Kidney (tissue), 14 donors: ENCODE results near the gene HES4. TPM values are rescaled to one million over a fixed set of nuclear protein-coding genes. Genes with fewer than 3 reads are reported as not detected.
"Not testable (repeated sequence)": the region's sequence is repeated elsewhere in the genome, so short reads cannot be mapped to it uniquely, and the experiment has no call there.

Experiments
- DNase-seq, 5 donors: peaks; one replicate each; pipeline ENCODE4 v3.0.0-alpha.2; 2013 to 2020
- FAIRE-seq: peaks from 2 replicates; lab custom pipeline; 2012; peaks lifted over from hg19 to GRCh38; lab: Jason Lieb, UNC
- H3K27ac ChIP-seq, 2 donors: one replicate each; pipeline ENCODE4 v1.7.0; 2013; ENCODE audit warnings: low read depth in 2 of 2, low read length in 2 of 2, inconsistent platforms in 1 of 2
- H3K27me3 ChIP-seq: one replicate; pipeline ENCODE4 v1.7.1; 2013; ENCODE audit warnings: low read length, inconsistent platforms; ENCODE audit not compliant: control insufficient read depth, insufficient read depth
- H3K36me3 ChIP-seq, 3 donors: one replicate each; pipeline versions ENCODE4 v1.7.0 to v1.7.1; 2013; ENCODE audit warnings: low read length in 3 of 3, control low read depth in 1 of 3, inconsistent platforms in 1 of 3; ENCODE audit not compliant: insufficient read depth in 3 of 3, control insufficient read depth in 2 of 3
- H3K4me1 ChIP-seq, 3 donors: one replicate each; pipeline versions ENCODE4 v1.7.0 to v1.7.1; 2013; ENCODE audit warnings: low read length in 3 of 3, inconsistent platforms in 1 of 3, low read depth in 1 of 3; ENCODE audit not compliant: control insufficient read depth in 2 of 3, insufficient read depth in 2 of 3
- H3K4me3 ChIP-seq, 3 donors: one replicate each; pipeline versions ENCODE4 v1.7.0 to v1.8.1; 2013; ENCODE audit warnings: low read length in 3 of 3, control low read depth in 1 of 3, inconsistent platforms in 1 of 3
- H3K9ac ChIP-seq, 3 donors: one replicate each; pipeline versions ENCODE4 v1.7.0 to v1.7.1; 2013; ENCODE audit warnings: low read length in 3 of 3, control low read depth in 1 of 3, inconsistent platforms in 1 of 3
- H3K9me3 ChIP-seq, 3 donors: one replicate each; pipeline versions ENCODE4 v1.7.0 to v1.7.1; 2013; ENCODE audit warnings: low read length in 3 of 3, control low read depth in 1 of 3, inconsistent platforms in 1 of 3; ENCODE audit not compliant: control insufficient read depth in 2 of 3, insufficient read depth in 1 of 3
- intact Hi-C: fragments of 100-400 bp; cut with DNase I; formaldehyde crosslinking; loops from one replicate; pipeline ENCODE4 v1.11.1; 2022
- polyA plus RNA-seq: library from polyadenylated mRNA; stranded (reverse); fragments of 350-450 nt; fragmentation: Illumina TruSeq; extraction: RNeasy Lipid Tissue Mini Kit (QIAGEN cat#74804); gene quantifications from one replicate; pipeline ENCODE4 v1.2.3, GENCODE V29; 2014; ENCODE audit warnings: low read depth, low replicate concordance; ENCODE audit not compliant: insufficient read depth
- total RNA-seq: library from RNA; stranded (reverse); fragmentation: NEBNext Ultra II Directional; extraction: Animal tissue kit (Norgen Biotek cat#: 25700); gene quantifications from one replicate; pipeline ENCODE4 v1.2.1, GENCODE V29; 2021
- TF ChIP-seq, protein P1 (sequence below): IDR thresholded peaks from 3 replicates; pipeline ENCODE4 v1.5.1; 2012; ENCODE audit warnings: mild to moderate bottlenecking, moderate library complexity, borderline replicate concordance; ENCODE audit not compliant: insufficient read depth; ENCODE audit errors: extremely low read depth
- donor health status: control.
- donor health status: control.
- donor health status: control.
- donor health status: control.
- donor health status: control.
- donor health status: DM: yes; HTN: yes; CAD: no.
- donor health status: Normal renal cell carcinoma (clear cell type).

The HES4 gene
- total and polyA plus RNA-seq, 2 donors from 2014 or later = 15.8 to 32.0 TPM

DNA sequence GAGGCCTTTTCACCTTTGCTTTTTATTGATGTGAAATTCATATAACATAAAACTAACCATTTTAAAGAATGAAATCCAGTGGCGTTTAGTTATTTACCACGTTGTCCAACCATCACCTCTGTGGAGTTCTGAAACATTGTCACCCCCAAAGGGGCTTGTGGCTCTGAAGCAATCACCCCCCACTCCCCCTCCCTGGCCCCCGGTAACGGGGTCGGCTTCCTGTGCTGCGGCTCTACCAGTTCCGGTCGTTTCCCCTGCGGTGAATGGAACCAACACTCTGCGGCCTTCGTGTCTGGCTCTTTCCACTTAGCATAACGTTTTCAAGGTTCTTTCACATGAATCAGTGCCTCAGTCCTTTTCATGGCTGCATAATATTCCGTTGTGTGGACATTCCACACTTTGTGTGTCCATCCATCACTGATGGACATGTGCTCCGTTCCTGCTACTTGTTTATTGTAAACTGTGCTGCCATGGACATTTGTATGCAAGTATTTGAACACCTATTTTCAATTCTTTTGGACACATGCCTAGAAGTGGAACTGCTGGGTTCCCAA is 11.6 kb upstream of the HES4 start:
- FAIRE-seq (no peak), DNase-seq (peak in 1 of 5 donors; percentile 6)
- H3K9me3 ChIP-seq = no peaks in the 10 kb centered on the region
- H3K9ac ChIP-seq = no peak overlapping the region
- no peaks in the 10 kb centered on the region for H3K36me3 ChIP-seq
- H3K27ac ChIP-seq = no peak overlapping the region
- H3K4me1 ChIP-seq = peaks cover 0 to 6% (median 0%) of the 10 kb centered on the region in 3 donors
- intact Hi-C loops = no loop called here
- TF ChIP-seq, protein P1, sequence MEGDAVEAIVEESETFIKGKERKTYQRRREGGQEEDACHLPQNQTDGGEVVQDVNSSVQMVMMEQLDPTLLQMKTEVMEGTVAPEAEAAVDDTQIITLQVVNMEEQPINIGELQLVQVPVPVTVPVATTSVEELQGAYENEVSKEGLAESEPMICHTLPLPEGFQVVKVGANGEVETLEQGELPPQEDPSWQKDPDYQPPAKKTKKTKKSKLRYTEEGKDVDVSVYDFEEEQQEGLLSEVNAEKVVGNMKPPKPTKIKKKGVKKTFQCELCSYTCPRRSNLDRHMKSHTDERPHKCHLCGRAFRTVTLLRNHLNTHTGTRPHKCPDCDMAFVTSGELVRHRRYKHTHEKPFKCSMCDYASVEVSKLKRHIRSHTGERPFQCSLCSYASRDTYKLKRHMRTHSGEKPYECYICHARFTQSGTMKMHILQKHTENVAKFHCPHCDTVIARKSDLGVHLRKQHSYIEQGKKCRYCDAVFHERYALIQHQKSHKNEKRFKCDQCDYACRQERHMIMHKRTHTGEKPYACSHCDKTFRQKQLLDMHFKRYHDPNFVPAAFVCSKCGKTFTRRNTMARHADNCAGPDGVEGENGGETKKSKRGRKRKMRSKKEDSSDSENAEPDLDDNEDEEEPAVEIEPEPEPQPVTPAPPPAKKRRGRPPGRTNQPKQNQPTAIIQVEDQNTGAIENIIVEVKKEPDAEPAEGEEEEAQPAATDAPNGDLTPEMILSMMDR = no peak
- no peaks in the 10 kb centered on the region for H3K27me3 ChIP-seq
- no peak overlapping the region for H3K4me3 ChIP-seq

DNA sequence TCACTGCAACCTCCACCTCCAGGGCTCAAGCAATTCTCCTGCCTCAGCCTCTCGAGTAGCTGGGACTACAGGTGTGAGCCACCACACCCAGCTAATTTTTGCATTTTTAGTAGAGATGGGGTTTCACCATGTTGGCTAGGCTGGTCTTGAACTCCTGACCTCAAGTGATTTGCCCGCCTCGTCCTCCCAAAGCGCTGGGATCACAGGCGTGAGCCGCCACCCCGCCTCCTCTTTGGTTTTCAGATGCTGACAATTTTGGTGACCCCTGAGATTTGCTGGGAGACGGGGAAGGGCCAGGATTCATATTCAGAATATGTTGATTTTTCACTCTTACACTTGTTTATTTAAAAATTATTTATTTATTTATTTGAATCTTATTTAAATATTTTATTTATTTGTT is 10.2 kb upstream of the HES4 start:
- FAIRE-seq, H3K27ac ChIP-seq, H3K4me3 ChIP-seq, intact Hi-C loops, H3K36me3 ChIP-seq, H3K9me3 ChIP-seq, H3K9ac ChIP-seq, DNase-seq, H3K27me3 ChIP-seq: not testable (repeated sequence)
- peaks cover 0 to 13% (median 4%) of the 10 kb centered on the region in 3 donors for H3K4me1 ChIP-seq

DNA sequence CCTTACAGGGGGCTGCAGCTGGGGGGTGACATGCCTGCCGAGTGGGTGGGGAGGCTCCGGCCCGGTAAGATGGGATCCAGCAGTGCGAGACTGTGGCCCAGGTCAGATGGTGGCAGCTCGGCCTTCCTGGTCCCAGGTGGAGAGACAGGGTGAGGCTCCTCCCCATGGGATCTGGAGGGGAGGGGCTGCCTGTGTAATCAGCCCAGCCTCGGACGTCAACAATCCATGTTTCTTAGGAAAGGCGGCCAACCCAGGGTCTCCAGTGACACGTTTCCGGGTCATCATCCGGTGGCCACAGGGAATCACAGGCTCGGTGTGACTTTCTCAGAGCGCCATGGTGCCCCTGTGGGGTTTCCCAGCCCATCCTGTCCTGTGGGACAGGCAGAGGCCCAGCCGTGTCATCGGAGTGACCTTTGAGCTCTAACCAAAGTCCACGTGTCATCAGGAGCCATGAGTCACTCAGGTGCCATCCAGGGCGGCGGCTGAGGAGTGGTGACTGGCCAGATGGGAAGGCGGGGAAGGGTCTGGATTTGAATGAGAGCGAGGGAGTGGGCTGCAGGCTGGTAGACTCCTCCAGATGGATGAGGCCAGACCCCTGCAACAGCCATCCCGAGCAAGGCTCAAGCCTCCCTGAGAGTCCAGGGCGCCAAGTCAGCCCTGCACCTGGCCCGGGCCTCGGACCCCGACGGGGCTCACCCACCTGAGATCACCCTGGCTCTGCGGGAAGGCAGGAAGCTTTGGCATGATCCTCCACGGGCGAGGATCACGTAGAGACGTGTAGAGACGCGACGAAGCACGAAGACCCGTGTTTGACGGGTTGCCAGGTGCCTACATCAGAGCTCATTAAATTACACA is 6.6 kb upstream of the HES4 start:
- H3K36me3 ChIP-seq = no peaks in the 10 kb centered on the region
- FAIRE-seq = no peak
- intact Hi-C loops = no loop called here

More for the DNA sequence above, 6.6 kb upstream of the HES4 start:
- peak in 2 of 5 donors; percentile 60 to 66 for DNase-seq
- Histone ChIP-seq H3K27me3 (no peaks in the 10 kb centered on the region), H3K4me1 (peaks cover 0 to 14% (median 4%) of the 10 kb centered on the region in 3 donors), H3K9me3 (no peaks in the 10 kb centered on the region), H3K27ac (no peak overlapping the region), H3K4me3 (no peak overlapping the region), H3K9ac (no peak overlapping the region)
- TF ChIP-seq, protein P1 = no peak
